ENCODE results near the gene BMPR1B.
"Not testable (repeated sequence)": the region's sequence is repeated elsewhere in the genome, so short reads cannot be mapped to it uniquely, and the experiment has no call there.

Gene BMPR1B

DNA sequence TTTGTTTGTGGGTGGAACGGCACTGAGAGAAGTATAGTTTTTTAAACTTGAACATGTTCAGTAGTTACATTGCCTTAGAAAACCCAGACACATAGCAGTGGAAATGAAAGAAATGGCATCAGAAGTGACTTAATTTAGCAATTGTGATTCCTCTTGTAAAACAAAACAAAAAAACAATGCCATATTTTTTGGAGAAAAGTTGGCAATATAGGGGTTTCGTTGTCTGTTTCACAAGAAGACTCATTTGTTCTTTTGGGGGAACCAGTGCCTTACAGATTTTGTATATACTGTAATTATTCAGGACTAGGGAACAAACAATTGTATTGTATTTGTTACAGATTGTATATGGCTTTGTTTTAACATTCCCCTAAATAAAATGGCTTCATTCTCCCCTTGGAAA, 400.3 kb downstream of the BMPR1B start:
- no peak for DNase-seq

DNA sequence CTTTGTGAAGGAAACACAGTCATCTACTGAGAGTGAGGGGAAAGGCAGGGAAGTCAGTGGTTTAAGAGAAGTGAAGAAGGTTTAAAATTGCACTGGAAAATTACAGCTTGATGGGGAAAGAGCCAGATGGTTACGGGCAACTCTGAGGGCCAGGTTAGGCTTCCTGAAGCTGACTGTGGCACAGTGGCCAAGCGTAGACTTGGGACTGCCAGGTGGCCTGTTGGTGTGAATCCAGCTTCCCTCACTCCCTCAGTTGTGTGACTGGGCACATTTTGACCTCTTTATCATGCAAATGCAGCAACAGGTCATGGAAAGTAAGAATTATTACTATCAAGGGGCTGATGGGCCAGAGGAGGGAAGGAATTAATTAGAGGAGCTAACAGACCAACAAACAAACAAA, 400.9 kb downstream of the BMPR1B start:
- DNase-seq = no peak

DNA sequence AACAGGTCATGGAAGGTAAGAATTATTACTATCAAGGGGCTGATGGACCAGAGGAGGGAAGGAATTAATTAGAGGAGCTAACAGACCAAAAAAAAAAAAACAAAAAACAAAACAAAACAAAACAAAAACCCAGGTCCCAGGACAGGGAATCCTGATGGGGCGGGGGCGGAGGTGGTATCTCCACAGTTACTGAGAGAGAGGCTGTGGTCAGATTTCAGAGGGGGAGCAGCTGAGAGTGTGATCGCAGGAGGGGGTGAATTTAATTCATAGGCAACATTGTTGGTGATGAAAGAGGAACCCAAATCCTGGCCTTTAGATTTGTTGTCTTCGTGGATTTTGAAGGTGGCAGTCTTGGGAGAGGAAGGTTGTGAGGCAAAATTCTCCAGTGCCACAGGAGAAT, 401.6 kb downstream of the BMPR1B start:
- DNase-seq = no peak

DNA sequence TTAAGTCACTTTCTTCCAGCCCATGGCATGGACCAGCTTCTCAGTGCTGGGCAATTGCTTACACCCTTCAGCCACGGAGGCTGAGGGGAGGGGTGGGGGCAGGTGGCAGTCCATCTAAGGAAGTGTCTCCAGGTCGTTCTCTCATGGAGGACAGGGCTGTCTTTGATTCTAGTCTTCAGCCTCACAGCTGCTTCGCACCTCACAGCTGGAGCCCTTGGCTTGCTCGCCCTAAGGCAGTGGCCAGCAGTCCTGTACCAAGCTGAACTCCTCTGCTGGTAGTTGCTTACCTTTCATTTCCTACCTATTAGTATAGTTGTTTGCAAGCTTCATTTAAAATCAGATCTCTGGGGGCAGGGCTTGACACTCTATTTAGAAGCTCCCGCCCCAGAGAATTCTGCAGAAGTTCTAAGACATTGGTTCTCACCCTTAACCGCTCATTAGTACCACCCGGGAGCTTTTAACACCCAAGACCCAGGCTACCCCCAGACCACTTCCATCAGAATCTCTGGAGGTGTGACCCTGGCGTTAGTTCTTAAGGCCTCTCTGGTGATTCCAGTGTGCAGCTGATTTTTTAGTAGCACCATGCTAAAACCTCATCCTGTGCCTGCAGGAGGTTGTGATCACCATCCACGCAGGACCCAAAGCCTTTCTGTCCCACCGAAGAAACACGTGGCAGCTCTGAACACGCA, 404.2 kb downstream of the BMPR1B start:
- DNase-seq = no peak

DNA sequence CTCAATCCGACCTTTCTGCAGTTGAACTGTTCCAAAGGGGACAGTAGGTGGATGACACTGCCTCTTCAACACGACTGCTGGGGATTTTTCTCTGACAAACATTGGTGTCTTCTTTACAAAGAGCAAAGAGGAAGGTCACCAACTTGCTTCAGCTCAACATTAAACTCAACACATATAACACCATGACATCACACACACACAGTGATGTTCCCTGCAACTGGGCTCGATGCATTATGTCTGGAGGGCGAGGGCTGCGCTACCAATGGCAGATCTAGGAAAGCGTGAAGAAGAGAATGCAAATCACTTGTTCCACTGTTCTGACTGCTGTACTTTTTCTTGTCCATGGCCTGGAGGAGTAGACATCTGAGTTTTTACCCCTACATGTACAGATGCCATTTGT, 405.1 kb downstream of the BMPR1B start:
- DNase-seq = no peak

DNA sequence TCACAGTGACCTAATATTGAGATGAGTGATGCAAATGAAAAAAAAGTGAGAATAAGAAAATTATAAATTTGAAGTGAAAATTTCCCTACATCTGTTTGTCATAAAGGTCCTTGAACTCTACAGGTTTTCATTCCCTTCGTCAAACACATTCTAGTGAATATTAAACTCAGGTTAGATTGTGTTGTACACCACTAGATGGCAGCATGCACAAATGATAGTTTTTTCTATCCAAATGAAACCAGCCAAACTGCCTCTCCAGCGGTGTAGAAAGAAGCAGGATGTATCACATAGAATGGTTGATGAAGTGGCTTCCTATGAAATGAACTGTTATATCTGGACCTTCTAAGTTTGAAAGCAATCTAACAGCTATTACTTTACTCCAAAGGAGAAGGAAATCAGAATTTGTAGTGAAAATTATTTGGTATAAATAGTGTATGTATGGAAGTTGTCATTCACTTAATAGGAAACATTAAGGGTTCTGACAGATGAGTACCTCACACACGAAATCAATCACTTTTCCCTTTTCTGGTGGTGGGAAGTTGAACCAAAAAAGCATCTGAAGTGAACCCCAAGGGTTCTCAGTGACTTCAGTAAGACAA, 408.3 kb downstream of the BMPR1B start:
- DNase-seq = no peak

DNA sequence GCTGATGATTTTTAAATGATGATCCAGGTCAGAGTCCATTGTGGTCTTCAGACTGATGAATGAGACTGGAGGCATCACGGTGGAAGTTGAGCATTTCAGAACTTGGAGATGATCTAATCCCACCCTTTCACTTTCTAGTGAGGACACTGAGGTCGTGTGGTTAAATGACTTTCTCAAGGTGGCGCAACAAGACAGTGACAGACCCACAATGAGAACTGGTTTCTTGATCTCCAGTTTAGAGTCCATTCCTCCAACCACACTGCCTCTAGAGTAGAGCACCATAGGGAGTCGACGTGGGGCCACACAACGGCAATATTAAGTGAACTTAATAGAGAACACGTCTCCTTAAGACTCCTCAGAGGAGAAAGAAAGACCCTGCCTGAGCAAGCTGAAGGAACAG, 410.1 kb downstream of the BMPR1B start:
- DNase-seq = no peak

DNA sequence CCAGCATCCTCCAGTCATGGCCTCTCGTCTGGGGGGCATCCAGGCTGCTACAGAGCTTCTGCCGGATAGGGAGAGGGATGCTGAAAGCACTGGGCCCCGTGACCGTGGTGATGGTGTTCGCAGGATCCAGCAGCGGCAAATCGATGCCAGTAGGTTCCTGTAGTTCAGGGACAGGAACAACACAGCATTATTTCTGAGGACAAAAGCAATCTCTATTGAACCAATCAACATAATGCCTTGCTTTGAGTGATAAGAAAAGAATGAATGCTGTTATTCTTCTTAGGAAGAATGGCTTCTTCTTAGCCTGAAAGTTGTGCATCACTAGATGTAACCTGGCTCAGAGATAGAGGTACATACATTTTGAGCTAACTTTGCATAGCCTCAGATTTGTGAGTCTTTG, 412.4 kb downstream of the BMPR1B start:
- DNase-seq = no peak

DNA sequence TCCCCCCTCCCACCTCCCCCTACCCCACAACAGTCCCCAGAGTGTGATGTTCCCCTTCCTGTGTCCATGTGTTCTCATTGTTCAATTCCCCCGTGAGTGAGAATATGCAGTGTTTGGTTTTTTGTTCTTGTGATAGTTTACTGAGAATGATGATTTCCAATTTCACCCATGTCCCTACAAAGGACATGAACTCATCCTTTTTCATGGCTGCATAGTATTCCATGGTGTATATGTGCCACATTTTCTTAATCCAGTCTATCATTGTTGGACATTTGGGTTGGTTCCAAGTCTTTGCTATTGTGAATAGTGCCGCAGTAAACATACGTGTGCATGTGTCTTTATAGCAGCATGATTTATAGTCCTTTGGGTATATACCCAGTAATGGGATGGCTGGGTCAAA, 413.6 kb downstream of the BMPR1B start:
- DNase-seq = not testable (repeated sequence)

DNA sequence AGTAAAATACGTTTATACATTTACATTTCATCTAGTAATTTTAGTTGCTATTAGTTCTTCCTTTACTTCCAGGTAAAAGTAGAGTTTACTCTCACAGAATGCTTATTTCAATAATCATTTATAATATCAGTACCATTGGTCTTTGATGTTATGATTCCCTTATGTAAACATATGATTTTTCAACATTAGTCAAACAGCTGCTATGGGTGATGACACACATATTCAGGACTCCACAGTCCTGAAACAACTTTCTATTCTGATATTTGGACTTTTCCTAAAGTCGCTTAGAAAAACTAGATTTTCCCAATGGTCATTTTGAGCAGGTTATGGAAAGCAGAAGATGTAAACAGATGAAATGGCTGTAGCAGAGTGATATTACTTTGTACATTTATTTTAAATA, 421.2 kb downstream of the BMPR1B start:
- no peak for DNase-seq

DNA sequence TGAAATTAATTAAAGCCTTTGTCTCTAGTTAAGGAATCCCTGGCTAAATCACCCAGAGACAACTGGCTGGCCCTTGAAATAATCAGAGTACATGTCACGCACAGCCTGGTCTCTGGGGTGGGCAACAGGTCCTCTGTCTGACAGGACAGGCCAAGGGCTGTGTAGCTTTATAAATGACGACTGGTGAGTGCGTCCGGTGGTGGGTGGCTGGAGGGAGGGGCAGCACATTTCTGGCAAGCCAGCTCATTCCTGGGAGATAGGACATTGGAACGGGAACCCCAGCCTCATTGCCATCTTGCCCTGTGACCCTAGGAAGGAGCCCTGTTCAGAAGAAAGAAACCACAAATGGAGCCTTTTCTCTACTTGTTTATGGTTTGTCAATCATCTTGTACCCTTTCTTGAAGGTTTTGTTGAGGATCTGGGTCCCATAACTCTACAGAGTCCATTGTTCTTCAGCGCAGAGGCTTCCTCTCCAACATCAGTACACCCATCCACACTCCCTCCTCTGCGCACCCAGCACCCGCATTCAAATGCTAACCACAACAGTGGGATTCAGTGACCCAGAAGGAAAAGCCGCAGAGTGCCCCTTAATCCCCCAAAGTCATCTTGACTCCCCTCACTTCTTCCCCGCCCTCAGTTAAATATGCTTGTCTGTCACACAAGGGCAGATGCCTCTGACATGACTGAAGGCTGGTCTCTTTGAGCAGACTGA, 422.9 kb downstream of the BMPR1B start:
- DNase-seq = no peak

DNA sequence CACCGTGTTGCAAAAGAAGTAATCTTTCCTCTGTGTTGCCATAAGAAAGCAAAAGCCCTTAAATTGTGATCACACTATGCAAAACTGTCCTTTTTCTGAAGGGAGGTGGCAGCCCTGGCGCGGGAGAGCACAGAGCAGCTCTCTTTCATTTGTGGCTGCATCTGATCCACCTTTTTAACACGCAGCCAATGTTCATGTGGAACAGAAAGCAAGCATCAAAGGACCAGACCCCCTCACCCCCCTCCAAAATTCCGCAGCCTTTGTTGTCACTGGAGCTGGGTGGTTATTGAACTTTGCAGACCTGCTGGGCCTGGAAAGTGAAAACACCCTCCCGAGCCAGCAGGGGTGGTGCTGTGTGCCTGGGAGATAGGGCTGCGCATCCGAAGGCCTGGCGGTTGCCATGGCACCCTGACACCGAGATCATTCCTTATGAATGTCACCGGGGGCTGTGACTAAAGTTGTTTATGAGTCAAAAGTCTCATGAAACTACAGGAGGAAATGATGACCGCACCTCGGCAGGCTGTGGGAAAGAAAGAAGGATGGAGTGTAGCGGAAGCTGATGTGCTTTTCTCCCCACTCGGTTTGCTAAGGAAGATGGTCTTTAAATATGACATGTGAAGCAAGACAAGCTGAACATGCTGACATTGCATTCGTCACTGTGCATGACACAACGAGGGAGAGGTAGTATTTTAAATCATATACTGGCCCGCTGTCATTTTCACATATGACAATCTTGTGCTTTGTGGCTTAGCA, 423.7 kb downstream of the BMPR1B start:
- no peak for DNase-seq

DNA sequence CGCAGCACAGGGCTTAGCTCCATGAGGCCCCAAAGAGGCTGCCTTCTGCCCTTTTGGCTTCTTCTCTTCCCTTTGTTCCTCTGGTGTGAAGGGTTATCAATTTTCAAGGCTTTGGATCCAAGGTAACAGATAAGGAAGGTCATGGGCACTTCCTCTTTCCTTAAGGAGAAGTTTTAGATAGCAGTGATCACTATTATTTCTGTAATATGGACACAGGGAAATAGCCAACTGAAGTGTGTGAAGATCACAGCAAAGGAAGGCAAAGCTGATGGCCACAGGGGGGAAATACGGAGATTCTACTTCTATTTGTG, 424.2 kb downstream of the BMPR1B start:
- DNase-seq = no peak

DNA sequence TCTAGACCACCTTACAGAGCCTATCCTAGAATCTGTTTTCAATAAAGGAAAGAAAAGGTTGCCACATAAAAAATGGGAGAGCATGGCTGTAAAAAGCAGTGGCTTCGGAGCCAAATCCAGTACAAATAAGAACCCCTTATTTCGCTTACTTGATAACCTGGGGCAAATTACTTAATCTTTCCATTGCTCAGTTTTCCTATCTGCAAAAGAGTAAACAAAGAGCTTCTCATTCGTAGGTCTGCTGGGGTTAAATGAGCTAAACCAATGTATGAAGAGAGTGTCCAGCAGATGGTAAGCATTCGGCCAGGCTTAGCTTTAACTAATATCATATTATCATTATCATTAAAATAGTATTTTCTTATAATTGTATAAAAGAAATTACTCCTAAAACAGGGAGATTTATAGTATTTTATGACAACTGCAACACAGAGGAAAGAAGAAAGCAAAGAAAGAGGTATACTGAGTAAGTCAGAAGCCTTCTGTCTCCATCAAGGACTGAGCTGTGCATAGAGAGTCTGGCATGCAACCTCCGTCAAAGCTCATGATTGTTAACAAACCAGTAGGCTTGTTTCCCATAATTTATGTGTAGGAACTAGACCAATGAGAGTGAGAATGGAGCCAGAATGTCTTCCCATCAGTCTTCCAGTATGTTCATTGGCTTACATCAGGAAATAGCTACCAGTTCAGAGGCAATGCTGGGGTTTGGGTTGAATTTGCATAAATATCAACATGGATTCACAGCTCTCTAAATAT, 426.1 kb downstream of the BMPR1B start:
- no peak for DNase-seq

DNA sequence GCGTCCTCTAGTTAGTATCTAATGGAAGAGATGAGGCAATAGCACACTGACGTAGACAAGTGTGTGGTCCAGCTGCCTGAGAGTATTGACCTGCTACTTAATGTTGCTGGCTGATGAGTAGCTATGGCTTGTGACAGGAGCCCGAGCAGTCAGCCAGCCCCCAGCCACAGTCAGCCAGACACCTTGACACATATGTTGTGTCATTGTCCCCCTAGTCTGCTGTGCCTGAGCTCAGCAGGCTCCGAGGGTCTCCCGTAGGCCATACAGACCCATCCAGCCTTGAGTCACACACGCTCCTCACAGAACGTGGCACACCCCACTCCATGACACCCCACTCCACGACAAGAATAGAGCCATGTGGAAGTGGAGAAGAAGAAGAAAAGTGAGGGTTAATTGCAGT, 428.9 kb downstream of the BMPR1B start:
- no peak for DNase-seq

DNA sequence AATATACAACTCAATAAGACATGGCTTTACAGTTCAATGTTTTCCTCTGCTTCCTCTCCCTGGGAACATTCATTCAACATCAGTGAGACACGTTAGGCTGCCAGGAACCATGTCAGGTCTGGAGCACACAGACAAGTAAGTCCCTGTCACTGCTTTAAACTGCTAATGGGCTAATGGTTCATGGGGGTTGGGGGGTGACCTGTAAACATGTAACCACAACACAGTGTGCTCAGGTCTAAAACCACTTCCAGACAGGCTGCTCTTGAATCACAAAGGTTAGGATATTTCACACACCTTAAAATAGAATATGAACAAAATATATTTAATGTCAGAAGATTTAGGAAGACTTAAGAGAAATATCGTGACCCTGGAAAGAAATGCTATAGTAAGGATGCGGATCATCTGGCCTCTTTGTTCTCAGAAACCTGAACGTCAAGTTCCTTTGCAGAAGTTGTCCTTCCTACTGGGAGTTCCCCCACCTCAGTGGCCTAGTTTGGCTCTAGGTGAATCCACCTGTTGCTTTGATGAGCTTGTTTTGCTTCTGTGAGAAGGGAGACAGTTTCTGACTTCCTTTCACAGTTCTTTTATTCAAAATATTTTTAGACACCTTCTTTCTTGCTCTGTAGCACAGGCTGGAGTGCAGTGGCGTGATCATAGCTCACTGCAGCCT, 431.1 kb downstream of the BMPR1B start:
- no peak for DNase-seq

DNA sequence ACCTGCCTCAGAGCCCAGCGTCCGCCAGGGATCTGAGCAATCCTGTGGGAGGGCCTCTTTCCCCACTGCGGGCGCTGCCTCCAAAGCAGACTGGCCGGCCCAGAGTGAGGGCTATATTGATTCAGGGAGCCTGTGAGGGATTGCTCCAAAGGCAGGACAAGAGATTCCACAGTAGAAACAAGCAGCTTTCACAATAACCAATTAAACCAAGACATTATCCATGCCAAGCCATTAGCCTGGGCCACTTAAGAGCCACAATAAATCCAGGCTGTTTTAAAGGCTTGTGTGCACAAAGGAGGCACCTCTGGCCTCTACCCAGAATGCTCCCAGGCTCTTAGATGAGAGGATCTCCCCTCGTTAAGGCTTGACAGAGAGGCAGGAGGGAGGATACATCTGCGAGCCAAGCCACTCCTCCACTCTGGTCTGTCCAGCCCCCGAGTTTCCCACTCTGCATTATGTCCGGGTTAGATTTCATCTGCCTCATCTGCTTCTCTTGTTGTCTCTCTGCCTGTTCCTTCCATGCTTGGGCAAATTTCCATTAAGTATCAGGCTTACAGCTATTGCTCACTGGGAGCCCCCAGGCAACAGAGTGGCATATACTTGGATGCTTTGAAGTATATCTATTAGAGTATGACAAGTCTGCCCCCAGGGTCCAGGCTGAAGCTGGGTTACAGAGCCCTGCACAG, 433.1 kb downstream of the BMPR1B start:
- no peak for DNase-seq

DNA sequence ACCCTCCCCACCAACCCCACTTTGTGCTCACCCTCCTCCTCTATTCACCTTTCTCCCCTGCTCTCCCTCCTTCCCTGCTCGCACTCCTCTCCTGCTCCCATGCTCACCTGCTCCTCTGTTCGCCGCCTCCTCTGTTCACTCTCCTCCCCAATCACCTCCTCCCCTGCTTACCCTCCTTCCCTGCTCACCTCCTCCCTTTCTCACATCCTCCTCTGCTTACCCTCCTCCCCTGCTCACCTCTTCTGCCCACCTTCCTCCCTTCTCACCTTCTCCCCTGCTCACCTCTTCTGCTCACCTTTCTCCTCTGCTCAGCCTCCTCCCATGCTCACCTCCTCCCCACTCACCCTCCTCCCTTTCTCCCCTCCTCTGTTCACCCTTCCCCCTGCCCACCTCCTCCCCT, 433.8 kb downstream of the BMPR1B start:
- no peak for DNase-seq

DNA sequence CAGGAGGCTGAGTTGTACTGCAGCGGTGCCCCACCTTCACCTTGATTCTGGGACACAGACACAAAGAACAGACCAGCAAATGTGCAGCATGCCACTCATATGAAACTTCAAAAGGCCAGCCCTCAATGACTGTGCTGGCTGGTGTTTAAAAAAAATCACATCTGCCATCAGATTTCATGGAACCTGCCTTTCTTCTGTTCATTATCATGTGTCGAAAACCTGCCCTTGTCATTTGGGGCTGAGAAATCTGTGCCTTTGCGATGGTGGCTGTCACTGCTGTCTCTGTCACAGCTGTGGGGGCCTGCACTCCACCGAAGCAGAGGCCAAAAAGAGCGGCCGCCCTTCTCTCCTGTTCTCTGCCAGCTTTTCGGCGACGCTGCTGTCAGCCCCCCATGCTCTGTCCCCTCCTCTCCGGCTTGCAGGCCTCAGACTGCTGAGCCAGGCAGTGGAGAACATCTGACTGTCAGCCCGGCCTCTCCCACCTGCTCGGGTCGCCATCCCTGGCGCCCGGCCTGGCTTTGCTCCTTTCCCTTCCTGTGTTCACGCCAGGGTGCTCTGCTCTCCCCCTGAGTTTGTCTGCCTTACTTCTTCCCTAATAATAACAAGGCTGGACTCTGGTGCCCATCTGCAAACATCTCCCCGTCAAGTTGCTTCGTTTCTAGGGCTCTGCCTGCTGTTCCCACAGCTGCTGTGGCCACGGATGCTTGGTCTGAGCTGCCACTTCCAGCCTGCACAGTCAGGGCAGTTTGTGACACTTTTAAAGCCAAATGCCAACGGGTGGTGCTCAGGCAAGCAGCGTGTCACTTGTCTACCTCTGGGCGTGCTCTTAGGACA, 435.9 kb downstream of the BMPR1B start:
- no peak for DNase-seq

DNA sequence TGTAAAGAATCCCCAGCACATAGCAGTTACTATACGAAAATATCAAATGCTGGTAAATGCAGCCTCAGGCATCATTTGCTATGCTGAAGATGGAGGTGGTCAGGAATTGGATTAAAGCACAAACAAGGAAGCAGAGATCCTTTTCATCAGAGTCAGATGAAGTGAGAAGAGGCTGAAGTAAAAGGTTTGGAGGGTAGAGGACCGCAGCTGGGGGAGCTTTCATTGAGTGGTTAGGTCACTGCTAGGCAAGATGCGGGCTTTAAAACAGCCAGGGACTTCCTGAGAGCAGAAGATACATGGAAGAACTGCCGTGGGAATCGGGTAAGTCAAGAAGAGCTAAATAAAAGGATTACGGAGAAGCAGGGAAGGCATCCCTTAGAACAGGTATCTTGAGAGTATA, 439.6 kb downstream of the BMPR1B start:
- DNase-seq = no peak

DNA sequence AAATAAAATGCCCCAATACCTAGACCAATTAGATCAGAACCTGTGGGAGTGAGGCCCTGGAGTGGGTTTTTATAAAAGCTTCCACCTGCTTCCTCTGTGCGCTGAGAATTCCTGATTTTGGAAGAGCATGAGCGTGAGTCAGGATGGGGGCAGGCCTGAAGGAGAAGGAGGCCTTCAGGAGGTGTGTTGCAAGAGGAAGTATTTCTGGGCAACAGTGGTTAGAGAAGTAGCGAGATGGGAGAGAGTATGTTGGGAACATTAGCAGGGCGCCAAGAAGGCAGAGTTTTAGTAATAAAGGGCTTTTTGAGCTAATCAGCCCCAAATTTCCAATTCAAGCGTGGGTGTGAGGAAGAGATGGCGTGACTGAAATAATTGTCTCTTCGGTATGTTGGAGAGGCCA, 441.2 kb downstream of the BMPR1B start:
- DNase-seq = no peak

Data from activated CD4-positive, alpha-beta T cell treated with anti-CD3 and anti-CD28 coated beads, Interleukin-2, amount 50 U/mL, for 1 hour (primary cell).